SH-SY5Y (cell line): ENCODE measurements around the gene TMA16.

ENCODE experiments used
- GATA2 ChIP-seq: IDR thresholded peaks from 2 replicates; pipeline ENCODE4 v1.6.1; 2011; ENCODE audit warnings: mild to moderate bottlenecking, low read depth, low read length
- GATA3 ChIP-seq: IDR thresholded peaks from 2 replicates; pipeline ENCODE4 v1.6.1; 2011; ENCODE audit warnings: low read depth, mild to moderate bottlenecking, low read length, moderate library complexity

DNA sequence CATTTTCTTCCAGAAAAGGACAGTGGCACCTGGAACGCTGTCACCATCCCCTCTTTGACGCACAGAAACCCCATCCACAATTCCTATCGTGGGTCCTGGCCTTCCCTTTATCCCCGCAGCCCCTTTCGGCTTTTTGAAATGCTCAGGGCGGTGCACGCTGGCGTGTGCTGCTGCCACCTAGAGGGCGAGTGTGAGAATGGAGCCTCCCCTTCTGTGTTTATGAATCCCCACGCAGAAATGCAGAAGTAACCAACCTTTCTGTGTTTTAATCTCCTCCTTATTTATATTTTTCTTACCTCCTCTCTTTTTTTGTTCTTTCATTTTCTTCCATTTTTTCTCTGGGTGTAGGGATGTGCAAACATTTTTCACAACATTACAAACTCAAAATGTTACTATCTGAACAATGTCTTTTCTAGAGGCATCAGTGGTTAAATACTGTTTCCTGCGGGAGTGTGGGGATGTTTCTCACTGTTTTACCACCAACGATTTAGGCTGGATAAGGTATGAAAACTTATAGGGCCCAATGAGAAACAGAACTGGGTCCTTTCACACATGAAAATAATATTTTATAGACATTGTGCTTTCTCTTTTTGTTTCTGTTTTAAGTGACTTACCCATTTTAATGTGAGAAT is 50.0 kb downstream of the TMA16 start:
- TF ChIP-seq GATA3 (no peak), GATA2 (no peak)
